BE2C (cell line): ENCODE results near the gene NFATC2.
A peak's percentile ranks its signal among the peaks of the same experiment; 100 is the strongest.

Experiments
- DNase-seq: peaks from one replicate; pipeline ENCODE4 v3.0.0-alpha.2; 2020
- H3K27me3 ChIP-seq: fragments of 250-450 bp; sonication (Bioruptor Pico); 2 replicates; pipeline ENCODE4 v1.5.1; 2020; ENCODE audit warnings: mild to moderate bottlenecking
- H3K36me3 ChIP-seq: fragments of 250-450 bp; sonication (Bioruptor Pico); 2 replicates; pipeline ENCODE4 v1.5.1; 2020; ENCODE audit warnings: mild to moderate bottlenecking
- H3K4me1 ChIP-seq: fragments of 250-450 bp; sonication (Bioruptor Pico); 2 replicates; pipeline ENCODE4 v1.5.1; 2020
- H3K4me3 ChIP-seq: 2 replicates; pipeline ENCODE4 v1.5.1; 2011; ENCODE audit warnings: low read depth, low read length
- H3K9me3 ChIP-seq: fragments of 250-450 bp; sonication (Bioruptor Pico); 2 replicates; pipeline ENCODE4 v1.5.1; 2020
- CTCF ChIP-seq: IDR thresholded peaks from 2 replicates; pipeline ENCODE4 v1.5.1; 2012; ENCODE audit warnings: mild to moderate bottlenecking, low read depth, low read length

NFATC2 gene

GRCh38 chr20:51411870-51412269, 130.6 kb downstream of the NFATC2 start:
- no peaks in the 10 kb centered on the region for H3K4me1 ChIP-seq
- TF ChIP-seq CTCF, result 0 out of 2 replicates have a peak, but pooled peaks have one; percentile 11
- no peak for DNase-seq
- no peaks in the 10 kb centered on the region for H3K27me3 ChIP-seq
- H3K9me3 ChIP-seq, result 0 out of 2 replicates have a peak, but pooled peaks cover 3% of the 10 kb centered on the region
- no peaks in the 10 kb centered on the region for H3K36me3 ChIP-seq
- H3K4me3 ChIP-seq, result no peak overlapping the region

GRCh38 chr20:51410586-51411325, 131.8 kb downstream of the NFATC2 start:
- Histone ChIP-seq H3K9me3 (0 out of 2 replicates have a peak, but pooled peaks cover 3% of the 10 kb centered on the region), H3K4me3 (no peak overlapping the region), H3K4me1 (no peaks in the 10 kb centered on the region), H3K36me3 (no peaks in the 10 kb centered on the region), H3K27me3 (no peaks in the 10 kb centered on the region)
- TF ChIP-seq CTCF, result no peak
- DNase-seq, result no peak

- no peak for DNase-seq
- H3K4me3 ChIP-seq, result no peak overlapping the region
- 0 out of 2 replicates have a peak, but pooled peaks cover 3% of the 10 kb centered on the region for H3K9me3 ChIP-seq
- no peaks in the 10 kb centered on the region for H3K27me3 ChIP-seq
- H3K36me3 ChIP-seq, result no peaks in the 10 kb centered on the region
- no peaks in the 10 kb centered on the region for H3K4me1 ChIP-seq
- no peak for TF ChIP-seq CTCF
Measured at GRCh38 chr20:51409192-51409880, 133.2 kb downstream of the NFATC2 start.

GRCh38 chr20:51404297-51405060, 138.0 kb downstream of the NFATC2 start:
- no peak for TF ChIP-seq CTCF
- DNase-seq, result no peak
- no peaks in the 10 kb centered on the region for H3K36me3 ChIP-seq
- H3K4me3 ChIP-seq, result no peak overlapping the region
- H3K4me1 ChIP-seq, result no peaks in the 10 kb centered on the region
- H3K9me3 ChIP-seq, result 0 out of 2 replicates have a peak, but pooled peaks cover 3% of the 10 kb centered on the region
- H3K27me3 ChIP-seq, result no peaks in the 10 kb centered on the region

GRCh38 chr20:51403466-51404220, 138.9 kb downstream of the NFATC2 start:
- TF ChIP-seq CTCF, result no peak
- no peaks in the 10 kb centered on the region for H3K9me3 ChIP-seq
- no peak for DNase-seq
- no peaks in the 10 kb centered on the region for H3K4me1 ChIP-seq
- H3K27me3 ChIP-seq, result no peaks in the 10 kb centered on the region
- no peak overlapping the region for H3K4me3 ChIP-seq
- no peaks in the 10 kb centered on the region for H3K36me3 ChIP-seq
